Bronchial epithelial cell (primary cell): ENCODE data around the gene B4GALT6. TPM values are rescaled to one million over a fixed set of nuclear protein-coding genes. Genes with fewer than 3 reads are reported as not detected.

Experiments
- DNase-seq: peaks from one replicate; pipeline ENCODE4 v3.0.0-alpha.2; 2010; ENCODE audit warnings: low read depth
- FAIRE-seq: peaks from 2 replicates; lab custom pipeline; 2011; peaks lifted over from hg19 to GRCh38; lab: Jason Lieb, UNC
- H3K27me3 ChIP-seq: 2 replicates; pipeline ENCODE4 v1.5.1; 2011; ENCODE audit warnings: low read length; ENCODE audit not compliant: control insufficient read depth, insufficient read depth
- H3K36me3 ChIP-seq: 2 replicates; pipeline ENCODE4 v1.5.1; 2011; ENCODE audit warnings: low read length; ENCODE audit not compliant: control insufficient read depth, insufficient read depth
- H3K4me3 ChIP-seq: 2 replicates; pipeline ENCODE4 v1.5.1; 2011; ENCODE audit warnings: mild to moderate bottlenecking, low read depth, low read length, control low read depth
- total RNA-seq: library from RNA; depleted of rRNA; stranded (reverse); fragments of >200 nt; gene quantifications from 2 replicates; pipeline ENCODE4 v1.2.1, GENCODE V29; 2014
- TF ChIP-seq, protein P1 (sequence below): IDR thresholded peaks from 2 replicates; pipeline ENCODE4 v1.5.1; 2011; ENCODE audit warnings: mild to moderate bottlenecking, moderate library complexity, low read length, control low read depth, inconsistent platforms; ENCODE audit not compliant: insufficient read depth, severe bottlenecking

Gene B4GALT6
- total RNA-seq, 1 donor from 2014 or later, result 2.4 TPM

DNA sequence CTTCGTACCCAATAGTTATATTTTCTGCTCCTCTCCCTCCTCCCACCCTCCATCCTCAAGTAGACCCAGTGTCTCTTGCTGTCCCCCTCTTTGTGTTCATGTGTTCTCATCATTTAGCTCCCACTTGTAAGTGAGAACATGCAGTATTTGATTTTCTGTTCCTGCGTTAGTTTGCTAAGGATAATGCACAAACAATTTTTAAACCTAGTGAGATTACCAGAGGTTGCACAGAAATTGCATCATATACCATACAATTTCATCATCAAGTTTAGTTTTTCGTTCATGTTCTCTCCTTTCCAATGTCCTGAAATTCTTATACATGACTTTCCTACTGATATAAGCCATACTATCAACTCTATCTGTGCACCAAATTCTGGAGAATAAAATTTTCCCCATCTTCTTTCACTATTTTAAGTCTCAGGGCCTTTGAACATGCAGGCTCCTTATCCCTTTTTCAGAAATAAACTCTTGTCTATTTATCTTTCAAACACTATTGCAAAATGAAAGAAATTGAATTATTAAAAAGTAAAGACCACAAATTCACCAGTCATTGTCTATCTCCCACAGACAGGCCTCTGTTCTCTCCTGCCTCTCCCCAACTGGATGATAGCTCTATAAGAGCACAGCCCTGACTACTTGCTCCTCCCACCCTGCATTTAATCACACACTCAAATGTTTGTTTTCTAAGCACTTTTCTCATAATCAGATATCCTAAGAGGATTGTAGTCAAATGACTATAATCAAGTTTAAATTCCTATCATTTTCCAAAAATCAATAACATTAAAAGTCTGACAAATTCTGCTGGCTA is 27.2 kb upstream of the B4GALT6 start:
- H3K27me3 ChIP-seq, result no peaks in the 10 kb centered on the region
- FAIRE-seq (no peak), DNase-seq (no peak)
- no peaks in the 10 kb centered on the region for H3K36me3 ChIP-seq
- no peak overlapping the region for H3K4me3 ChIP-seq
- TF ChIP-seq, protein P1, sequence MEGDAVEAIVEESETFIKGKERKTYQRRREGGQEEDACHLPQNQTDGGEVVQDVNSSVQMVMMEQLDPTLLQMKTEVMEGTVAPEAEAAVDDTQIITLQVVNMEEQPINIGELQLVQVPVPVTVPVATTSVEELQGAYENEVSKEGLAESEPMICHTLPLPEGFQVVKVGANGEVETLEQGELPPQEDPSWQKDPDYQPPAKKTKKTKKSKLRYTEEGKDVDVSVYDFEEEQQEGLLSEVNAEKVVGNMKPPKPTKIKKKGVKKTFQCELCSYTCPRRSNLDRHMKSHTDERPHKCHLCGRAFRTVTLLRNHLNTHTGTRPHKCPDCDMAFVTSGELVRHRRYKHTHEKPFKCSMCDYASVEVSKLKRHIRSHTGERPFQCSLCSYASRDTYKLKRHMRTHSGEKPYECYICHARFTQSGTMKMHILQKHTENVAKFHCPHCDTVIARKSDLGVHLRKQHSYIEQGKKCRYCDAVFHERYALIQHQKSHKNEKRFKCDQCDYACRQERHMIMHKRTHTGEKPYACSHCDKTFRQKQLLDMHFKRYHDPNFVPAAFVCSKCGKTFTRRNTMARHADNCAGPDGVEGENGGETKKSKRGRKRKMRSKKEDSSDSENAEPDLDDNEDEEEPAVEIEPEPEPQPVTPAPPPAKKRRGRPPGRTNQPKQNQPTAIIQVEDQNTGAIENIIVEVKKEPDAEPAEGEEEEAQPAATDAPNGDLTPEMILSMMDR, result no peak

DNA sequence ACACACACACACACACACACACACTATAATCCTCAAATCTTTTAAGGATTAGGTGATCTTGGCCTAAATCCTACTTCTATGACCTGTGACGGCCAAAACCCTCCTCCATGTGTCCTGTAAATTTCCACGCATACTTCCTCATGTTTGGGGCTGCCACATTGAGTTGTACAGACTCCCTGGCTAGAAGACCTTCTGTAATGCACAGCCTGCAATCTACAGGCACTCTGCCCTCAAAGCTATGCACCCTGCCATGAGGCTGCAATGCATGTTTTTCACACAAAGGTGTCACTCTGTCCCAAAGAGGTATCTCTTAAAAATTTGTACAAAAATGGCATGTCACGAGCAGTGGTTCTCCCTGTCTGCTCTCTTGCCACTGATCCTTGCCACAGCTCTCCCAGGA is 26.4 kb upstream of the B4GALT6 start:
- Histone ChIP-seq H3K4me3 (no peak overlapping the region), H3K27me3 (no peaks in the 10 kb centered on the region), H3K36me3 (no peaks in the 10 kb centered on the region)
- DNase-seq (no peak), FAIRE-seq (no peak)
- TF ChIP-seq, protein P1, result no peak

DNA sequence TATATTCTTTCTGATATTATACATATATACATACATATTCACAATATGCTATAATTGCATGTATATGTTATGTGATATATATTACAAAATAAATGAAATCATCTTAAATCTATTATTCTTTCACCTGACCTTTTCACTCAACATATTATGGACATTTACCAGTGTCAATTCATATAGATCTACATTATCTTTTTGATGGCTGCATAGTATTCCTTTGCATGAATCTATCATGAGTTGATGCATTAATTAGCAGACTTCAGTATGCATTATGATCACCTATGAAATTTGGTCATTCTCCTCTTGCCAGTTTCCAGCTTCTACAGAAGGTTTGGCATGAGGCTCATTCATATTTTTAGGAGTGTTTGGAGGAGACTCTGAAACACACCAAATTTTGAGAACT is 23.4 kb upstream of the B4GALT6 start:
- FAIRE-seq (no peak), DNase-seq (no peak)
- TF ChIP-seq, protein P1, result no peak
- Histone ChIP-seq H3K27me3 (no peaks in the 10 kb centered on the region), H3K4me3 (no peak overlapping the region), H3K36me3 (no peaks in the 10 kb centered on the region)

DNA sequence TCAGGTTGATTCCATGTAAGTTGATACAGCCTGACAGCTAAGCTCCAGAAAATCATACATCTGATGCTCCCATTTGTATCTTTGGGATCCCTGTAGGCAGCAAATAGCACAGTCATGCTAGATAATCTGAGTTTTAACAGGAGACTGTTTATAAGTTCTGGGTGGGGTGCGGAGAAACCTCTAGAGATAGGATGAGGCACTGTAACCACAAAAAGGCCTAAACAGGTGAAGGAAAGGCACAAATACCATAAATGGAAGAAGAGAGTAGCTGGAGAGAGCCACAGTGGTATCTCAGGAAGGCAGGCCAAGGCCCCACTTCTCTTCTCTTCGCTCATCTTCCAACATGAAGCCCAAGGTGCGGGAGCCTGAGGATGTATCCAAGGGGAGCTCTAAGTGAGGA is 18.1 kb upstream of the B4GALT6 start:
- FAIRE-seq (no peak), DNase-seq (no peak)
- Histone ChIP-seq H3K4me3 (no peak overlapping the region), H3K36me3 (no peaks in the 10 kb centered on the region), H3K27me3 (no peaks in the 10 kb centered on the region)
- TF ChIP-seq, protein P1, result no peak

DNA sequence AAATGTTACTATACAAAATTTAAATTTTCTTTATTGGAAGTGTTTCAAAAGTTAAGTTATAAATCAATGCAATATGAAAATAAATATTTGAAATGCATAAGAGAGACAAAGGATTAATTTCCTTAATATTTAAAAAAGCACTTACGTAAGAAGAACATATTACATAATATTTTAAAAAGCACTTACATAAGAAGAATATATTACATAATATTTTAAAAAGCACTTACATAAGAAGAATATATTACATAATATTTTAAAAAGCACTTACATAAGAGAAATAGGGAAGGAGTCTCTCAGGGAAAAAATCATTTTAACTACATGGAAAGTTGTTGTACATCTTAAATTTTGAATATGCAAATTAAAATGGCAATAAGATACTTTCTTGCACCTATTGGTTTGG is 17.4 kb upstream of the B4GALT6 start:
- Histone ChIP-seq H3K36me3 (no peaks in the 10 kb centered on the region), H3K4me3 (no peak overlapping the region), H3K27me3 (no peaks in the 10 kb centered on the region)
- no peak for FAIRE-seq
- TF ChIP-seq, protein P1, result no peak
- no peak for DNase-seq
